ENCODE results near the gene DNM3.

GRCh38 chr1:172109359-172109758, 268.1 kb downstream of the DNM3 start:
- TF ChIP-seq POLR2A (IDR thresholded peaks at IDR 0.05): no peak
- no peak for TF ChIP-seq EP300 (IDR thresholded peaks at IDR 0.05)
- TF ChIP-seq POLR2AphosphoS5 (IDR thresholded peaks at IDR 0.05): no peak
